HG03558 (cell line): Measurements from ENCODE around the gene TRIM27.
"Not testable (repeated sequence)": the region's sequence is repeated elsewhere in the genome, so short reads cannot be mapped to it uniquely, and the experiment has no call there.

Source experiments
- ATAC-seq: cut with Tn5 transposase; IDR thresholded peaks from one replicate; pipeline ENCODE4 v1.9.1; 2021; ENCODE audit warnings: moderate number of reproducible peaks; ENCODE audit not compliant: unreplicated experiment; ENCODE audit errors: extremely low read depth

The TRIM27 gene

GRCh38 chr6:28943223-28943556, 19.4 kb upstream of the TRIM27 start:
- no peak for ATAC-seq

- ATAC-seq, result no peak
Measured at GRCh38 chr6:28941684-28942448, 18.1 kb upstream of the TRIM27 start.

GRCh38 chr6:28940858-28941683, 17.3 kb upstream of the TRIM27 start:
- peak; percentile 34 for ATAC-seq

- no peak for ATAC-seq
Measured at GRCh38 chr6:28940294-28940857, 16.6 kb upstream of the TRIM27 start.

GRCh38 chr6:28933069-28933468, 9.3 kb upstream of the TRIM27 start:
- no peak for ATAC-seq

GRCh38 chr6:28929887-28930620, 6.3 kb upstream of the TRIM27 start:
- no peak for ATAC-seq

GRCh38 chr6:28929339-28929738, 5.6 kb upstream of the TRIM27 start:
- ATAC-seq, result not testable (repeated sequence)

- ATAC-seq, result no peak
Measured at GRCh38 chr6:28927846-28928245, 4.1 kb upstream of the TRIM27 start.

GRCh38 chr6:28922821-28923317, 916 bp downstream of the TRIM27 start:
- ATAC-seq, result no peak

GRCh38 chr6:28922004-28922820, 1.6 kb downstream of the TRIM27 start:
- ATAC-seq, result no peak

GRCh38 chr6:28920281-28920680, 3.5 kb downstream of the TRIM27 start:
- no peak for ATAC-seq

- ATAC-seq, result no peak
Measured at GRCh38 chr6:28914941-28915340, 8.8 kb downstream of the TRIM27 start.

- ATAC-seq, result no peak
Measured at GRCh38 chr6:28910901-28911690, 12.7 kb downstream of the TRIM27 start.

GRCh38 chr6:28907394-28907793, 16.4 kb downstream of the TRIM27 start:
- ATAC-seq, result no peak

- ATAC-seq, result no peak
Measured at GRCh38 chr6:28906669-28907068, 17.1 kb downstream of the TRIM27 start.

- ATAC-seq, result no peak
Measured at GRCh38 chr6:28903686-28904085, 20.1 kb downstream of the TRIM27 start.

- no peak for ATAC-seq
Measured at GRCh38 chr6:28901831-28902230, 22.0 kb downstream of the TRIM27 start.

- no peak for ATAC-seq
Measured at GRCh38 chr6:28900577-28901256, 23.1 kb downstream of the TRIM27 start.

- no peak for ATAC-seq
Measured at GRCh38 chr6:28898710-28898965, 25.1 kb downstream of the TRIM27 start.
